HG03135 (cell line): Measurements from ENCODE around the gene QDPR.

ENCODE experiments used
- ATAC-seq: cut with Tn5 transposase; IDR thresholded peaks from one replicate; pipeline ENCODE4 v1.9.1; 2021; ENCODE audit warnings: mild to moderate bottlenecking, moderate library complexity; ENCODE audit not compliant: unreplicated experiment

The QDPR gene

GRCh38 chr4:17436750-17437090 is 75.2 kb downstream of the QDPR start:
- no peak for ATAC-seq
